Measurements from ENCODE around the gene TUBA3D.
"Not testable (repeated sequence)": the region's sequence is repeated elsewhere in the genome, so short reads cannot be mapped to it uniquely, and the experiment has no call there.

GRCh38 chr2:131529864-131530445, 54.0 kb downstream of the TUBA3D start:
- TF ChIP-seq CTCF, POLR2AphosphoS5 (IDR thresholded peaks at IDR 0.05): not testable (repeated sequence)

All from suprapubic skin (tissue), 3 donors.